ENCODE results near the gene RAB1A.
A peak's percentile ranks its signal among the peaks of the same experiment; 100 is the strongest.
"Not testable (repeated sequence)": the region's sequence is repeated elsewhere in the genome, so short reads cannot be mapped to it uniquely, and the experiment has no call there.

The RAB1A gene

DNA sequence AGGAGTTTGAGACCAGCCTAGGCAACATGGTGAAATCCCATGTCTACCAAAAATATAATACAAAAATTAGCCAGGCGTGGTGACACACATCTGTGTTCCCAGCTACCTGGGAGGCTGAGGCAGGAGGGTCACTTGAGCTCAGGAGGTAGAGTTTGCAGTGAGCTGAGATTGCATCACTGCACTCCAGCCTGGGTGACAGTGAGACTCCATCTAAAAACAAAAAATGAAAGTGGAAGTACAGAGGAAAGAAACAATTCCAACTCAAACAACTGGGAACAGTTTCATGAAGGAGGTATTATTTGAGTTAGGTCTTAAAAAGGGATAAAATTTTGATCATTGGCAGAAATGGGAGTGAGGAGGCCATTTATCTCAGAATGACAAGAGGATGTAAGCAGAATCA lies 6.3 kb upstream of the RAB1A start:
- no peak for DNase-seq (ENCODE audit: low read depth)

- no peak for DNase-seq (ENCODE audit: low read depth)
Measured at GRCh38 chr2:65134158-65134557, 4.3 kb upstream of the RAB1A start.

DNA sequence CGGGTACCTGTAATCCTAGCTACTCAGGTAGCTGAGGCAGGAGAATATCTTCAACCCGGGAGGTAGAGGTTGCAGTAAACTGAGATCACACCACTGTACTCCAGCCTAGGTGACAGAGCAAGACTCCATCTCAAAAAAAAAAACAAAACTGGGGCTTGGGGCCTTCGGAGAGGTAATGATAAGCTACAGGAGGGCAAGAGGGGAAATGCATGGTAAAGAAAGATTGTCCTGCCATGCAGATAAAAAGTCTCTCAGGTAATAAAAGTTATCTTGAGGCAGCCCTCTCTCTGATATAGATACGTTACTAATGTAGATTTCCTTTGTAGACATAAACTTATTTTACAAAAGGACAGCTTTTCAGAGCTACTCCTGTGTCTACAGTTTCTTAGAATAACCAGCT lies 3.7 kb upstream of the RAB1A start:
- no peak for DNase-seq (ENCODE audit: low read depth)

- not testable (repeated sequence) for DNase-seq (ENCODE audit: low read depth)
Measured at GRCh38 chr2:65132930-65133329, 3.0 kb upstream of the RAB1A start.

- DNase-seq (ENCODE audit: low read depth) = no peak
Measured at GRCh38 chr2:65130664-65131175, 814 bp upstream of the RAB1A start.

- peak; percentile 29 for DNase-seq (ENCODE audit: low read depth)
Measured at GRCh38 chr2:65129286-65129825, 550 bp downstream of the RAB1A start.

DNA sequence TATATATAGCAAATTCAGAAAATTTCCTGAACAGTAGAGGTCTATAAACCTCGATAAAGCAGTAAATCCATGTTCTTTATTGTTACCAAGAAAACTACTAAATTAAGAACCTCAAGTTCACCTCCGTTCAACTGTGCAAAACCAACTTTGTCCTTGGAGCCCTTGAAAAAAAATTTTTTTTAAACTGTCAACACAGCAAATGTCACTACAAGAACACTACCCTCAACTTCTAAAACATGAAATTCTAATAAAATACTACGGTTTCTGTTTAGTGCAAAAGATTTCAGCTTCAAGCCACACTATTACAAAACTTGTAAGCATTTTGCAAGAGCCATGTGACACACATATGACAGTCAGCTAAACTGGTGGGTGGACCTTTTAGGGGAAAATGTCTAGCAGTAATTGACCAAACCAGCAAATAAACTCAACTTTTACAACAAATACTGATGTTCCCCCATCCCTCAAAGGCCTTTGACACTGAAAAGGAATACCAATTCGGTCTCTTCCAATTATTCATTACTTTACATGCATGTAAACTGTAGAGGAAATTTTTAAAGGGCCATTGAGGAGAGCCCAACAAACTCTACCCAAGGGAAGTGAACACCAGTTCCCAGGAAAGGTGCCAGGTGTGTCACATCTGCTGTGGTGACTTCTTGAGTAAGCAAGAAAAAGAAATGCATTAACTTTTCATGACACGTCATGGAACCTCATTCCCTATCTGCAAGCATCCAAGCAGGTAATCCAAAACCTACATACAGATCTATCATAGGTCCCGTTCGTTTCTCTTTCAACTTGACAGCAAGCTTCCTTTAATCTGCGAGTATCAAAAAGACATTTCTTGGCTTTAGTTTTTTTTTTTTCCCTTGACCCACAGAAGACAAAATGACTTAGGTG lies 1.4 kb downstream of the RAB1A start:
- DNase-seq (ENCODE audit: low read depth) = no peak

GRCh38 chr2:65125457-65125856 lies 4.4 kb downstream of the RAB1A start:
- not testable (repeated sequence) for DNase-seq (ENCODE audit: low read depth)

DNA sequence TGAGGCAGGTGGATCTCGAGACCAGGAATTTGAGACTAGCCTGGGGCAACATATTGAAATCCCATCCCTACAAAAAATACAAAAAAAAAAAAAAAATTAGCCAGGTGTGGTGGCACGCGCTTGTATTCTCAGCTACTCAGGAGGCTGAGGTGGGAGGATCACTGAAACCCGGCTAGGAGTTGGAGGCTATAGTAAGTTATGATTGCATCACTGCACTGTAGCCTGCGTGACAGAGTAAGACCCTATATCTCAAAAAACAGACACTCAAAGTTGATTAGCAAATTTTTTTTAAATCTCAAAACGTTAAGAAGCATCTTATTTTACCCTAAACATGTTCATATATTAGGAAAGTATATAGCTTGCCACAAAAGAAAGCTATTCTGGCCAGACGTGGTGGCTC lies 7.6 kb downstream of the RAB1A start:
- no peak for DNase-seq (ENCODE audit: low read depth)

DNA sequence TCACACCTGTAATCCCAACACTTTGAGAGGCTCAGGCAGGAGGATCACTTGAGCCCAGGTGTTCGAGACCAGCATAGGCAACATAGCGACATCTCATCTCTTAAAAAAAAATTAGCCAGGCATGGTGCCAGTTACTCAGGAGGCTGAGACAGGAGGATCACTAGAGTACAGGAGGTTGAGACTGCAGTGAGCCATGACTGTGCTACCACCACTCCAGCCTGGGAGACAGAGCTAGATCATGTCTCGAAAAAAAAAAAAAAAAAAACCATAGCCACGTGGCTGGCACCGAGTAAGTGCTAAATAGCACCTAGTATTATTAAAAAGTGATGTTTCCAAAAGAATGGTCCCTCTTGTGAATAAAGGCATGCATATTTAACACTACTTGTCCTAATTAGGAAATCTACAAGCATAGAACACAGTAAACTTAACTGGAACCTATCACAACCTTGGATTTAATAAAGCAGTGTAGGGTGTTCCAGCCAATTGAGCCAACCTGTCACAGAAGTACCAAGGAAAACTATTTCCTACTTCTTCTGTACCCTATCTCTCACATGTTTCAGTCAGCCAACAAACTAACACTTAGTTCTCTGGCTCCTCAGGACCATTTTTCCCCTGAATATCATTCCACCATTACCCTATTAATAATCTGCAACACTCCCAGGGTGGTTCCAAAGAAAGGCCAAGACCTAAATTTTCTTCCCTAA lies 8.8 kb downstream of the RAB1A start:
- DNase-seq (ENCODE audit: low read depth) = no peak

DNA sequence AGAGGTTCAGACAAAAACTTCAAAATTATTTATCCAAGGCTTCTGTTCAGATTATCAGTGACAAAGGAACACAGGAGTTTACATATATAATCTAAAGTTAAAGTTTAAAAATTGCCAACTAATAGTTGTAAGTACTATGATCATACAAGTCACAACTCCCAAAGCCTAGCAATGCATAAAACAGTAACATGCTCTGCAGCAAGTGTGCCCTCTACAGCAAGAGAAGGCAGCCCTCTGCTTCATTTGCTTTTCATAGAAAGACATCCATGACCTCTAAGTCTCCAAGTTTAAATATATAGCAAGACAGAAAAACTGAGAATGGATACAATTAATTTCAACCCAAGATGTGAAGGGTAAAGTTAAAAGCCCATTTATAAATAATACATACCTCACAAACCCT lies 13.3 kb downstream of the RAB1A start:
- DNase-seq (ENCODE audit: low read depth) = no peak

GRCh38 chr2:65114921-65115320 lies 15.0 kb downstream of the RAB1A start:
- no peak for DNase-seq (ENCODE audit: low read depth)

DNA sequence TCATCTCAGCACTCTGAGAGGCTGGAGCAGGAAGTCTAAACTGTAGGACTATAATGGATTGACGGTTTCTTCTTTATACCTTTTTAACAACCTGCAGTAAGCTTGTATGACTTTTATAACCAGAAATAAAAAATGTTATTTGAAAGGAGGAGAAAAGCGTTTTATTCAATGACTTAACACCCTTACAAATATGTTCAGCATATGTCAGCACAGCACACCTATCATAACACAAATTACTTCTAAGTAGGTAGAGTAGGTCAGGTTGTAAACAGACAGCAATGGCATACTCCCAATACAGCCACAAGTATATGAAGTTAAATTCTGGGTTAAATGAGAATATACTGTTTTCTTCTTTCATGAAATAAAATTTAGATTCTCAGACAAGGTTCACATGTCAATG lies 16.1 kb downstream of the RAB1A start:
- DNase-seq (ENCODE audit: low read depth) = no peak

GRCh38 chr2:65113229-65113628 lies 16.7 kb downstream of the RAB1A start:
- no peak for DNase-seq (ENCODE audit: low read depth)

- no peak for DNase-seq (ENCODE audit: low read depth)
Measured at GRCh38 chr2:65112633-65113032, 17.3 kb downstream of the RAB1A start.

DNA sequence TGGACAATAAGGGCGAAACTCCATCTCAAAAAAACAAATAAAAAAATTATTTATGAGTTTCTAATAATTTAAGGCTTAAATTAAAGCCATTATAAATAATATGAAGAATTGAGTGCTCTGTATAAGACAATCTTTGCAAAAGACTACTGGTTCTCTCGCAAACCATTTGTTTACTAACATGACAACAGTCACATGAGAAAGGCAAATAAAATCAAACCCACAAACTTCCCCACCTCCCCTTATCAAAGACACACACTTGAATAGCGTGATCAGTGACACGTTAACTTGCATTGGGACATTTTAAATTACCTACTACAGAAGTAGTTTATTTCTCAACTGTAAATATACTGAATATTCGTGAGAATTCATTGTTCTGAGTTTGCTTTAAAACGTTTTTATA lies 21.1 kb downstream of the RAB1A start:
- no peak for DNase-seq (ENCODE audit: low read depth)

DNA sequence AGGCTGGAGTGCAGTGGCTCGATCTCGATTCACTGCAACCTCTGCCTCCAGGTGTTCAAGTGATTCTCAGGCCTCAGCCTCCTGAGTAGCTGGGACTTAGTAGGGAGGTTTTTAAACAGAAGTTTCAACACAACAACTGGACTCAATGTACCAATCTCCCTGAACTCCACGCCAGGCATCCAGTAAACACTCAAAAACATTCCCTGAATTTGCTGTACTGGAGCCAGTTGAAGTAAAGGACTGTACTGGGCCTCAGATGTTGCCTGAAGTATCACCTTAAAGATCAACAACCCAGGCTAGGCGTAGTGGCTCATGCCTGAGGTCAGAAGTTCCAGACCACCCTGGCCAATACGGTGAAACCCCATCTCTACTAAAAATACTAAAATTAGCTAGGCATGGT lies 22.4 kb downstream of the RAB1A start:
- no peak for DNase-seq (ENCODE audit: low read depth)

- no peak for DNase-seq (ENCODE audit: low read depth)
Measured at GRCh38 chr2:65103013-65103715, 26.7 kb downstream of the RAB1A start.

- DNase-seq (ENCODE audit: low read depth) = no peak
Measured at GRCh38 chr2:65101071-65101470, 28.8 kb downstream of the RAB1A start.

DNA sequence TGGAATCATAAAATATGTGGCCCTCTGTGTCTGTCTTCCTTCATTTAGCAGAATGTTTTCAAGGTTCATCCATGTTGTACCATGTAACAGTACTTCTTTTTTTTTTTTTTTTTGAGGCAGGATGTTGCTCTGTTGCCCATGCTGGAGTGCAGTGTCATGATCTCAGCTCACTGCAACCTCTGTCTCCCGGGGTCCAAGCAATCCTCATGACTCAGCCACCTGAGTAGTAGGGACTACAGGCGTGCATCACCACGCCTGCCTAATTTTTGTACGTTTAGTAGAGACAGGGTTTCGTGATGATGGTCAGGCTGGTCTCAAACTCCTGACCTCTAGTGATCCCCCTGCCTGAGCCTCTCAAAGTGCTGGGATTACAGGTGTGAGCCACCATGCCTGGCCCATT lies 31.2 kb downstream of the RAB1A start:
- DNase-seq (ENCODE audit: low read depth) = no peak

DNA sequence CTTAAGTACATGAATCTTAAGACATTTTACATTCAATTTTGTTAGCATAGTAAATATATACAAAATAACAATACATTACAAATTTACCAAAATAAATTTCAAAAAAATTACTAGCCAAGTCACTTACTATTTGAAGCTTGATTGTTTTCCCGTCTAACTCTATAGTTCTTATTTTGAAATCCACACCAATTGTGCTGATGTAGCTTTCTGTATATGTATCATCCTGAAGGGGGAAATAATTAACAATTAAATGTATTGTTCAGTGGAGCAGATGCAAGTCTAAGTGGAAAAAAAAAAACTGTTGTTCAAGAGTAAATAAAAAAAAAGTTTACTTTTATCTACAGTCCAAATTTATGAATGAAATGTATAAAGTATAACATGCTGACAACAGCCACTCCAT lies 32.1 kb downstream of the RAB1A start:
- no peak for DNase-seq (ENCODE audit: low read depth)

DNA sequence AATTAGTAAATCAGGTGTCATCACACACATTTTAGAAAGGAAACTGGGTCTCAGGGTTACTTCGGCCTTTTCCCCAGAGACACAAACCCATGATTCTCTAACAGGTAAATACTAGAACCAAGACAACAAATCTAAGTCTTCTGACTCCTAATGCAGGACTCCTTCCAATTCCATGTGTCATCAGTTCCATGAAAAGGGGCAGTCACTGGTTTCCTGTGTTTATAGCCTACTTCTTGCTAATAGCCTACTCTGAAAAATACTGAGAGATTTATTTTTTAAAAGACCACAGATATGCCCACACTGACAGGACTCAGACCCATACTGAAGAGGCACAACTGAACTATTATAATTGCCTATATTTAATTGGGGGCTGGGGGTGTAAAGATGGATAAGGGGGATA lies 33.0 kb downstream of the RAB1A start:
- DNase-seq (ENCODE audit: low read depth) = no peak

All from activated T-cell treated with anti-CD3 and anti-CD28 coated beads for 48 hours (primary cell).